DMS153 (cell line): ENCODE results near the gene MSL1.

Source experiments
- DNase-seq: peaks from one replicate; lab custom pipeline; 2025; lab: John Stamatoyannopoulos, UW

MSL1 gene

DNA sequence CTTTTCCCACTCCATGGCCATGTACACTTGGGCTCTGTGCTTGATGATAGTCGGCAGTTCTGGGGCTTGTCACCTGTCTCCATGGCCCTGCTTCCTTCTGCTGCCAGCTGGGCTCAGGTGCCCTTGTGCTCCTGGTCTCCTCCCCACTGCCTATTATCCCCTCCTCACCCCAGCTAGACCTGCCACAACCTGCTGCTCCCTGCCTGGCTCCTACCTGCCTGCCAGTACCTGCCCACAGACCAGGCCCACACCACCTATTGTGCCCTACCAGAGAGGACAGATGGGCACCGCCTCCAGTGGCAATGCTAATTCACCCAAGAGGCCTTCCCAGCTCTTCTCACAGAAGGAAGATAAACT, 55.0 kb downstream of the MSL1 start:
- peak; percentile 81 for DNase-seq

DNA sequence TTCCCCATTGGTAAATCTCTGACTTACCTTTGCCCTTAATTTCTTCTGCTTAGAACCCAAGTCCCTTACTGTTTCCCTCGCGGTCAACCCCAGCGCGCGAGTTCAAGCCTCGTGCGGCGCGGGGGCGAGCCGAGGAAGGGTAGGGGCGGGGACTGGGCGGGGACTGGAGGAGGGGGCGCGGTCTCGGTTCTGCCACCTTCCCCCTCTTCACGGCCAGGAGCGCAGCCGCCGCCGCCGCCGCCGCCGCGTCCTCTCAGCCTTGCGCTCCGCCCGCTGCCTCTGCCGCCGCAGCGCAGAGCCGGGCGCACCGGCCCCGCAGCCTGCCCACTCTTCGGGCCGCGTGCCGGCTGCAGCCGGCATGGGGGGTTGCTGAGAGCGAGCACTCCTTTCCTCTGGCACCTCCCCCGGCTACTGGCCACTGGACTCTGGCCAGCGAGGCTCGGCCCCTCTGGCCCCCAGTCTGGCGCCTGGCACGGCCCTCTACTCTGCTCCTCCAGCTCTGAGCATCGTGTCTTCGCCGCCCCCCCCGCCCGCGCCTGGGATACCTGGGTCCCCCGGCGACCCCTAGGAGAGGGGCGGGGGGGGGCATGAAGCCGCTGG, 55.6 kb downstream of the MSL1 start, which contains the start of gene RAPGEFL1:
TSS of gene RAPGEFL1 (plus strand) at position 196 of the 600 bp plus-strand sequence. CDS start at position 588, 392 bp downstream.
- DNase-seq, result peak; percentile 44

DNA sequence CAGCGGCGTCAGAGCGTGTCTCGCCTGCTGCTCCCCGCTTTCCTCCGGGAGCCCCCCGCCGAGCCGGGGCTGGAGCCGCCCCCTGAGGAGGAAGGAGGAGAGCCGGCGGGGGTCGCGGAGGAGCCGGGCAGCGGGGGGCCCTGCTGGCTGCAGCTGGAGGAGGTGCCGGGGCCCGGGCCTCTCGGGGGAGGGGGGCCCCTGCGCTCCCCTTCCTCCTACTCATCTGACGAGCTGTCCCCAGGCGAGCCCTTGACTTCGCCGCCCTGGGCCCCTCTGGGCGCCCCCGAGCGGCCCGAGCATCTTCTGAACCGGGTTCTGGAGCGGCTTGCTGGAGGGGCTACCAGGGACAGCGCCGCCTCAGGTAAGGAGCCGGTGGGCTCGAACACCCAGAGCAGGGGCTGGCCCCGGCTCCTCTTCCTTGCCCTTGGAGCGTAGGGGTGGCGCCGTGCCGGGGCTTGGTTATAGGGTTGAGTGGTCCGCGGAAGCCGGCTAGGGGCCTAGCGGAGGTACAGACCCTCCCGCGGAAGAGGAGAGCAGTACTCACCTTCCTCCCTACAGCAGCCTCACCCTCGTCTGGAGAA, 56.3 kb downstream of the MSL1 start:
- DNase-seq, result no peak

DNA sequence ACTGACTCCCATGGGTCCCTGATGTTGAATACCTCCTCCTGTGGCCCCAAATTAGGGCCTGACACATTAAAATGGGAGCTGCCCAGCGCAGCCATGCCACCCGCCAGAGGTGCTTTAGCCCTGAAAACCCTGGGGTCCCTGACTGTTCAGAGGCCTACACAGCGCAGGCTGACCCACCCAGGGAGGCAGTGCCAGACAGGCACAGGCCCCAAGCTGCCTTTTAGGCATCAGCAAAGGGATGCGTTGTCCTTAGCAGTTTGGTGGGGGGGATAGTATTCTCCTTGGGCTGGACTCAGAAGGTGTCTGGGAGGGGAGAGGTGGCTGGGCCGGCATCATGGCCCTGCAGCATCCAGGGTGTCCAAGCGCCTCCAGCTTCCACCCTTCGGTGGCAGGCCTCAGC, 56.9 kb downstream of the MSL1 start:
- DNase-seq, result no peak

DNA sequence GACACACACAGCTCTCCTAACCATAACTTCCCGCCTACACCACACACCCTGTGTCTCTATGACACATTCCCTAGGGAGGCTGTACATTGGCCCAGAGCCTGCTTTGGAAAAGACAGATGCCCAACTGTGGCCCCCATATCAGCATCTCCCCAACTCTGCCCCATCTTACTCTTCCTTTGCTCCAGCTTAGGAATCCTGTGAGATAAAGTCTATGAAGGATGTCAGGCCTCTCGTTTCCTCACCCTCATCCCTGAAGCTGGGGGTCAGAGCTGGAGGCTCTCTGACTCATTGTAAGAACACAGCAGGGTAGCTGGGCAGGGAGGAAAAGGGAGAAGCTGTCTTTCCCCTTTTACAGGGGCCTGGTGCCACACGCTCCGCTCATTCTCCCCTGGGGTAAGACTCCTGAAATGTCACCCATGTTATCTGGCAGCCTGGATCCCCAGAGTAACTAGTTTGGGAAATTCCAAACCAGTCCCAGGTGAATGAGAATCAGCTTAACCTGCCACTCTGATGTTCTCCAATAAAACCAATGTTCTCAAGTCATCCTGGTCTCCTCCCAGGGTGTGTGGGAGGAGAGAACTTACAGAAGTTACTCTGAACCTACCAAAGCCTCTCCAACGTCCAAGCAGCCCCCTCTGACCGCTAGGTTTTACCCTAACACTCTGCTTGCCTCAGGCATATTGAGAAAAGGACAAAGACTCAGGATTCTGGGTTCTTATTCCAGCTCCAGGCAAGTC, 58.3 kb downstream of the MSL1 start:
- DNase-seq, result no peak

DNA sequence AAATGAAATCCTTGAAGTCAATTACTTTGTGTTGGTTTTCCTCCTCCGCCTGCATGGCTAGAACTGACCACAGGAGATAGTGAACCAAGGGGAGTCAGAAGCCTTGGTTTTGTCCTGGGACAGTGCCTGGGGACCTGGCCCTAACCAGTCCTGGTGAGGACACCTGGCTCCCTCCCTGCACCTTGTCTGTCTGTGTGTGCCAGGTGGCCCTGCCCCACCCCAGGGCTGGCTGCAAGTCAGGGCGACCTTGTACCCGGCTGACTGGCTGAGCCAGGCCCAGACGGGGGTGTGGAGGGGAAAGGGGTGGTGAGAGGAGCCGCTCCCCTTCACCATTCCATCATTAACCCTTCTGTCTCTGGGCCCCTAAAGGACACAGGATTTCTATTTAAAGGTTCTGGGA, 58.9 kb downstream of the MSL1 start:
- no peak for DNase-seq

DNA sequence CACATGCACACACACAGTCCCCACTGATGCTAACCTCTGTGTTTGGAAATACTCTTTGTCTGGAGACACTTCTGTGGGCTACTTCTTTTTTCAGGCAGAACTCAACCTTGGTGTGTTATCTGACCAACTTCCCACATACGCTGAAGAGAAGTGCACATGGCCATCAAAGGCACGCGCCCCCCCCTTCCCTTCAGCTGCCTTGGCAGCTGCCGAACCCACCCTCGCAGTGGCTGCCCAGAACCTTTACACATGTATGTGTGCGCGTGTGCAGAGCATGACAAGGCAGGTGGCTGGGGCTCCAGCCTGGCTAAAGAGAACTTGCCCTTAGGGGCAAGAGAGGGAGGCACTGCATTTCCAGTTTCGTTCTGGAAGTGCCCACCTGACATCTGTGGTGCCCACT, 59.4 kb downstream of the MSL1 start:
- no peak for DNase-seq

DNA sequence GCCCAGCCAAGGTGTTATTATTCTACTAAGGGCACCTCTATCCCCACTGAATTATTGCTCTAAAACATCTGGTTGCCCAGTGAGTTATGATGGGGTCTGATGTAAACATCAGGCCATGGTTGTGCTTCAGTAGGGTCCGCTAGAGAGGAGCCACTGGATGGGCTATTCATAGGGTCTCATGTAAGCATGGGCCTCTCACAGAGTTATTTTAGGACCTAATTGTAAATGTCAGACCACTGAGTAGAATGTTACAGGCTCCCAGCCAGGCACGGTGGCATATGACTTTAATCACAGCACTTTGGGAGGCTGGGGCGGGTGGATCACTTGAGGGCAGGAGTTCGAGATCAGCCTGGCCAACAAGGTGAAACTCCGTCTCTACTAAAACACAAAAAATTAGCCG, 60.8 kb downstream of the MSL1 start:
- no peak for DNase-seq
